ENCODE data around the gene DNAJC6.

Gene DNAJC6

GRCh38 chr1:65407877-65408276, 98.5 kb downstream of the DNAJC6 start:
- DNase-seq (ENCODE audit: low spot score) = no peak

- no peak for DNase-seq (ENCODE audit: low spot score)
Measured at GRCh38 chr1:65409314-65409713, 100.0 kb downstream of the DNAJC6 start.

GRCh38 chr1:65409816-65410326, 100.5 kb downstream of the DNAJC6 start:
- DNase-seq (ENCODE audit: low spot score) = no peak

- no peak for DNase-seq (ENCODE audit: low spot score)
Measured at GRCh38 chr1:65412256-65412983, 103.1 kb downstream of the DNAJC6 start.

- DNase-seq (ENCODE audit: low spot score) = peak; percentile 22
Measured at GRCh38 chr1:65412984-65413375, 103.6 kb downstream of the DNAJC6 start.

- no peak for DNase-seq (ENCODE audit: low spot score)
Measured at GRCh38 chr1:65414538-65414937, 105.2 kb downstream of the DNAJC6 start.

GRCh38 chr1:65416767-65417166, 107.4 kb downstream of the DNAJC6 start:
- no peak for DNase-seq (ENCODE audit: low spot score)

- DNase-seq (ENCODE audit: low spot score) = no peak
Measured at GRCh38 chr1:65417729-65418128, 108.4 kb downstream of the DNAJC6 start.

GRCh38 chr1:65418522-65419185, 109.3 kb downstream of the DNAJC6 start:
- peak; percentile 14 for DNase-seq (ENCODE audit: low spot score)

- peak; percentile 97 for DNase-seq (ENCODE audit: low spot score)
Measured at GRCh38 chr1:65419681-65420589, 110.6 kb downstream of the DNAJC6 start.

GRCh38 chr1:65420590-65421350, 111.4 kb downstream of the DNAJC6 start, which contains the start of the genes LEPR and LEPROT:
TSS of gene LEPR (plus strand) at chr1:65420668. CDS start at chr1:65565566, 144,898 bp downstream.
TSS of gene LEPROT (plus strand) at chr1:65420668. CDS start at chr1:65420725, 57 bp downstream.
- DNase-seq (ENCODE audit: low spot score) = no peak

- DNase-seq (ENCODE audit: low spot score) = no peak
Measured at GRCh38 chr1:65421351-65422025, 112.1 kb downstream of the DNAJC6 start.

GRCh38 chr1:65422241-65423203, 113.2 kb downstream of the DNAJC6 start:
- DNase-seq (ENCODE audit: low spot score) = no peak

GRCh38 chr1:65423884-65424572, 114.7 kb downstream of the DNAJC6 start:
- peak; percentile 52 for DNase-seq (ENCODE audit: low spot score)

- DNase-seq (ENCODE audit: low spot score) = no peak
Measured at GRCh38 chr1:65424573-65424889, 115.2 kb downstream of the DNAJC6 start.

- DNase-seq (ENCODE audit: low spot score) = no peak
Measured at GRCh38 chr1:65425006-65425405, 115.7 kb downstream of the DNAJC6 start.

GRCh38 chr1:65425697-65426096, 116.4 kb downstream of the DNAJC6 start:
- DNase-seq (ENCODE audit: low spot score) = peak; percentile 65

GRCh38 chr1:65429078-65429477, 119.7 kb downstream of the DNAJC6 start:
- DNase-seq (ENCODE audit: low spot score) = no peak

- peak; percentile 40 for DNase-seq (ENCODE audit: low spot score)
Measured at GRCh38 chr1:65429806-65430205, 120.5 kb downstream of the DNAJC6 start.
